ENCODE results near the gene TSPAN7.

TSPAN7 gene

GRCh38 chrX:38560776-38561125 lies 591 bp upstream of the TSPAN7 start:
- POLR2A ChIA-PET, result no interaction called here
- peak overlapping the region; percentile 49 for H3K4me3 ChIP-seq (ENCODE audit: low read depth, low read length)
- CTCF ChIA-PET, result no interaction called here
- no peak for TF ChIP-seq CTCF (IDR thresholded peaks at IDR 0.05; ENCODE audit: insufficient read depth, low read length, missing control alignments)
- no peak for DNase-seq (ENCODE audit: low read depth, low spot score)

- TF ChIP-seq CTCF (IDR thresholded peaks at IDR 0.05; ENCODE audit: insufficient read depth, low read length, missing control alignments), result no peak
- ChIA-PET CTCF (no interaction called here), POLR2A (no interaction called here)
- H3K4me3 ChIP-seq (ENCODE audit: low read depth, low read length), result no peak overlapping the region; the same call in 1 of the 2 replicates
- no peak for DNase-seq (ENCODE audit: low read depth, low spot score)
Observed at GRCh38 chrX:38561951-38562719, 793 bp downstream of the TSPAN7 start.

GRCh38 chrX:38563030-38563429 lies 1.7 kb downstream of the TSPAN7 start:
- H3K4me3 ChIP-seq (ENCODE audit: low read depth, low read length), result no peak overlapping the region
- CTCF ChIA-PET, result no interaction called here

GRCh38 chrX:38570396-38570795 lies 9.1 kb downstream of the TSPAN7 start:
- no peak for TF ChIP-seq CTCF (IDR thresholded peaks at IDR 0.05; ENCODE audit: insufficient read depth, low read length, missing control alignments)
- H3K4me3 ChIP-seq (ENCODE audit: low read depth, low read length), result no peak overlapping the region
- ChIA-PET POLR2A (no interaction called here), CTCF (no interaction called here)
- no peak for DNase-seq (ENCODE audit: low read depth, low spot score)

More at GRCh38 chrX:38563030-38563429, 1.7 kb downstream of the TSPAN7 start:
- no peak for TF ChIP-seq CTCF (IDR thresholded peaks at IDR 0.05; ENCODE audit: insufficient read depth, low read length, missing control alignments)
- POLR2A ChIA-PET, result no interaction called here
- DNase-seq (ENCODE audit: low read depth, low spot score), result no peak

- CTCF ChIA-PET, result no interaction called here
- POLR2A ChIA-PET, result no interaction called here
- DNase-seq (ENCODE audit: low read depth, low spot score), result no peak
- H3K4me3 ChIP-seq (ENCODE audit: low read depth, low read length), result no peak overlapping the region
- no peak for TF ChIP-seq CTCF (IDR thresholded peaks at IDR 0.05; ENCODE audit: insufficient read depth, low read length, missing control alignments)
Observed at GRCh38 chrX:38571058-38571457, 9.7 kb downstream of the TSPAN7 start.

- no peak overlapping the region for H3K4me3 ChIP-seq (ENCODE audit: low read depth, low read length)
- no peak for DNase-seq (ENCODE audit: low read depth, low spot score)
- POLR2A ChIA-PET, result no interaction called here
- no peak for TF ChIP-seq CTCF (IDR thresholded peaks at IDR 0.05; ENCODE audit: insufficient read depth, low read length, missing control alignments)
- CTCF ChIA-PET, result no interaction called here
Observed at GRCh38 chrX:38574858-38575257, 13.5 kb downstream of the TSPAN7 start.

Measured in AG04449 (cell line).